Hepatocyte (in vitro differentiated cells): ENCODE data around the gene YIPF2. TPM values are rescaled to one million over a fixed set of nuclear protein-coding genes. Genes with fewer than 3 reads are reported as not detected.
A peak's percentile ranks its signal among the peaks of the same experiment; 100 is the strongest.

Experiments
- DNase-seq: peaks from one replicate; pipeline ENCODE4 v3.0.0-alpha.2; 2016; ENCODE audit warnings: low spot score
- H2AFZ ChIP-seq: fragments of 200-600 bp; sonication (generic); 2 replicates; pipeline ENCODE4 v1.6.0; 2016; ENCODE audit warnings: antibody characterized with exemption, mild to moderate bottlenecking
- H3K27ac ChIP-seq: fragments of 200-600 bp; sonication (generic); 2 replicates; pipeline ENCODE4 v1.5.1; 2016; ENCODE audit warnings: mild to moderate bottlenecking
- H3K27me3 ChIP-seq: fragments of 200-600 bp; sonication (generic); 2 replicates; pipeline ENCODE4 v1.6.1; 2016
- H3K36me3 ChIP-seq: fragments of 200-600 bp; sonication (generic); replicated peaks from 2 replicates; pipeline ENCODE4 v1.5.1; 2016; ENCODE audit warnings: low read depth; ENCODE audit not compliant: insufficient read depth
- H3K4me1 ChIP-seq: fragments of 200-600 bp; sonication (generic); 2 replicates; pipeline ENCODE4 v1.5.1; 2016; ENCODE audit warnings: mild to moderate bottlenecking, moderate library complexity; ENCODE audit not compliant: insufficient read depth
- H3K4me2 ChIP-seq: fragments of 200-600 bp; sonication (generic); 2 replicates; pipeline ENCODE4 v1.6.0; 2016
- H3K4me3 ChIP-seq: fragments of 200-600 bp; sonication (generic); 2 replicates; pipeline ENCODE4 v1.5.1; 2016; ENCODE audit warnings: mild to moderate bottlenecking
- H3K79me2 ChIP-seq: fragments of 200-600 bp; sonication (generic); 2 replicates; pipeline ENCODE4 v1.6.0; 2017; ENCODE audit warnings: mild to moderate bottlenecking
- H3K9me2 ChIP-seq: fragments of 200-600 bp; sonication (generic); replicated peaks from 2 replicates; pipeline ENCODE4 v1.6.0; 2017; ENCODE audit warnings: mild to moderate bottlenecking; ENCODE audit not compliant: insufficient read depth
- H3K9me3 ChIP-seq: fragments of 200-600 bp; sonication (generic); 2 replicates; pipeline ENCODE4 v1.5.1; 2016; ENCODE audit warnings: low read depth, mild to moderate bottlenecking
- H4K20me1 ChIP-seq: fragments of 200-600 bp; sonication (generic); 2 replicates; pipeline ENCODE4 v1.6.0; 2016; ENCODE audit warnings: mild to moderate bottlenecking; ENCODE audit not compliant: insufficient read depth, poor library complexity, severe bottlenecking
- EZH2 ChIP-seq: fragments of 200-600 bp; sonication (generic); IDR thresholded peaks from 2 replicates; pipeline ENCODE4 v1.6.1; 2016; ENCODE audit warnings: antibody characterized with exemption, mild to moderate bottlenecking, borderline replicate concordance
- EZH2phosphoT487 ChIP-seq: fragments of 200-600 bp; sonication (generic); IDR thresholded peaks from one replicate; pipeline ENCODE4 v1.6.1; 2018; ENCODE audit warnings: antibody characterized with exemption, mild to moderate bottlenecking, low read depth, moderate library complexity; ENCODE audit not compliant: unreplicated experiment, severe bottlenecking
- WGBS: methylation state at CpG from one replicate; pipeline ENCODE4 v1.1.6; 2016; ENCODE audit warnings: low lambda C conversion rate; ENCODE audit errors: missing lambda C conversion rate; 5-methylcytosine and 5-hydroxymethylcytosine counted together
- polyA plus RNA-seq: library from polyadenylated mRNA; unstranded; fragments of >200 nt; fragmentation: Nextera tagmentation; extraction: Ambion mirVana; gene quantifications from 2 replicates; pipeline ENCODE4 v1.2.1, GENCODE V29; 2016
- total RNA-seq: library from RNA; depleted of rRNA; stranded (reverse); fragments of >200 nt; gene quantifications from 2 replicates; pipeline ENCODE4 v1.2.3, GENCODE V29; 2014
- TF ChIP-seq, protein P1 (sequence below): fragments of 200-600 bp; sonication (generic); IDR thresholded peaks from 2 replicates; pipeline ENCODE4 v1.5.1; 2016; ENCODE audit warnings: antibody characterized with exemption, mild to moderate bottlenecking; ENCODE audit not compliant: poor library complexity

The YIPF2 gene
- total RNA-seq (115 and 123 TPM in 2 replicates), polyA plus RNA-seq (80.3 and 88.3 TPM in 2 replicates)

DNA sequence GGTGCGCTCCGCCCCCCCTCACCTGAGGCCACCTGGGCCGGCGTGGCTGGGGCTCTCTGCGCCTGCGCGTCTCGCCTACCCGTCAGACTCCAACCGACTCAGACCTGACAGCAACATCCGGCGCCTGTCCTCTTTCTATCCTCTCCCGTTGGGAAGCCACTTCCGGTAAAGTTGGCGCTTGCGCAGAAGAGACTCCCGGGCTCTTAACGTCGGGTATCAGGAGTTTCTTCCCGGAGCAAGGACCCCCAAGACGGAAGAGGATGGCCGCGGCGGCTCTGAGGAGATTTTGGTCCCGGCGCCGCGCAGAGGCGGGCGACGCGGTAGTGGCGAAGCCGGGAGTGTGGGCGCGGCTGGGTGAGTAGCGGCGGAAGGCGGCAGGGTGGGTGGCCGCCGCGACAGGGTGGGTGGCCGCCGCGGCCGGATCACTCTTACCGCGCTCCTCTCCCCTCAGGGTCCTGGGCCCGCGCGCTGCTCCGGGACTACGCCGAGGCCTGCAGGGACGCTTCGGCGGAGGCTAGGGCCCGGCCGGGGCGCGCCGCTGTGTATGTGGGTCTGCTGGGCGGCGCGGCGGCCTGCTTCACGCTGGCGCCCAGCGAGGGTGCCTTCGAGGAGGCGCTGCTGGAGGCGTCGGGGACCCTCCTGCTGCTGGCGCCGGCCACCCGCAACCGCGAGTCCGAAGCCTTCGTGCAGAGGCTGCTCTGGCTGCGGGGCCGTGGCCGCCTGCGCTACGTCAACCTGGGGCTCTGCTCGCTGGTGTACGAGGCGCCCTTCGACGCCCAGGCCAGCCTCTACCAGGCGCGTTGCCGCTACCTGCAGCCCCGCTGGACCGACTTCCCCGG, at the start of gene YIPF2, which contains the start of gene TIMM29:
YIPF2 (minus strand) TSS at position 77 of the 839 bp plus-strand sequence. CDS start 229 bp downstream, outside the sequence.
TIMM29 (plus strand) TSS at position 249 of the 839 bp plus-strand sequence; CDS start at position 261, 12 bp downstream.
- no peaks in the 10 kb centered on the region for H3K9me2 ChIP-seq

DNA sequence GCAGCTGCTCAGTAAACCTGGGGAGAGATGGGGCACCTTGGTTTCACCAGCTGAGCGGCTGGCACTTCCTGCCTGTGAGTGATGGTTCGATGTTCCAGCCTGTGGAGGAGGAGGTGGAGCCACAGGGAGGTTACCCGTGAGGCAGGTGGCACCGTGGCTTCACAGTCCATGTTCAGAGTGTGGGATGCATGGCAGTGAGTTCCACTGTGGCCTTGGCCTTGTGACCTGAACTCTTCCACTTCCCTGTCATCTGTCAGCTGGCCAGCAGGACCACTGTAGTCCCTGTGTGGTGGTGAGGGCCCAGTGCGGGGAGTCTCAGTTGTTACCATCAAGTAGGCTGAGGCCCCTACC, 49.3 kb upstream of the YIPF2 start:
- TF ChIP-seq EZH2 (no peak), EZH2phosphoT487 (no peak)
- TF ChIP-seq, protein P1, sequence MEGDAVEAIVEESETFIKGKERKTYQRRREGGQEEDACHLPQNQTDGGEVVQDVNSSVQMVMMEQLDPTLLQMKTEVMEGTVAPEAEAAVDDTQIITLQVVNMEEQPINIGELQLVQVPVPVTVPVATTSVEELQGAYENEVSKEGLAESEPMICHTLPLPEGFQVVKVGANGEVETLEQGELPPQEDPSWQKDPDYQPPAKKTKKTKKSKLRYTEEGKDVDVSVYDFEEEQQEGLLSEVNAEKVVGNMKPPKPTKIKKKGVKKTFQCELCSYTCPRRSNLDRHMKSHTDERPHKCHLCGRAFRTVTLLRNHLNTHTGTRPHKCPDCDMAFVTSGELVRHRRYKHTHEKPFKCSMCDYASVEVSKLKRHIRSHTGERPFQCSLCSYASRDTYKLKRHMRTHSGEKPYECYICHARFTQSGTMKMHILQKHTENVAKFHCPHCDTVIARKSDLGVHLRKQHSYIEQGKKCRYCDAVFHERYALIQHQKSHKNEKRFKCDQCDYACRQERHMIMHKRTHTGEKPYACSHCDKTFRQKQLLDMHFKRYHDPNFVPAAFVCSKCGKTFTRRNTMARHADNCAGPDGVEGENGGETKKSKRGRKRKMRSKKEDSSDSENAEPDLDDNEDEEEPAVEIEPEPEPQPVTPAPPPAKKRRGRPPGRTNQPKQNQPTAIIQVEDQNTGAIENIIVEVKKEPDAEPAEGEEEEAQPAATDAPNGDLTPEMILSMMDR: no peak
- Histone ChIP-seq H3K4me2 (no peak overlapping the region), H3K4me1 (peaks cover 22% of the 10 kb centered on the region), H3K27me3 (no peaks in the 10 kb centered on the region), H3K27ac (no peak overlapping the region), H3K9me2 (no peaks in the 10 kb centered on the region), H4K20me1 (peaks cover 55% of the 10 kb centered on the region), H3K36me3 (no peaks in the 10 kb centered on the region), H3K4me3 (no peak overlapping the region), H3K79me2 (peaks cover 96% of the 10 kb centered on the region), H2AFZ (no peak overlapping the region), H3K9me3 (no peaks in the 10 kb centered on the region)
- WGBS: 95% methylated on average over 5 of the region's 5 CpGs
- no peak for DNase-seq

More for the DNA sequence above, at the start of gene YIPF2, which contains the start of gene TIMM29:
- peak within 1 kb of the TSS; percentile 60 for H2AFZ ChIP-seq
- peak within 1 kb of the TSS; percentile 97 for H3K4me2 ChIP-seq
- H3K79me2 ChIP-seq: peaks cover 65% of the 10 kb centered on the region
- no peaks in the 10 kb centered on the region for H3K36me3 ChIP-seq
- peaks cover 4% of the 10 kb centered on the region for H4K20me1 ChIP-seq
- TF ChIP-seq, protein P1: no peak
- TF ChIP-seq EZH2phosphoT487 (no peak), EZH2 (no peak)
- no peaks in the 10 kb centered on the region for H3K9me3 ChIP-seq
- peaks cover 12% of the 10 kb centered on the region for H3K4me1 ChIP-seq
- peak; percentile 99 for DNase-seq
- WGBS: 3% methylated on average over 54 of the region's 96 CpGs
- H3K4me3 ChIP-seq: peak within 1 kb of the TSS; percentile 65
- peak within 1 kb of the TSS; percentile 76 for H3K27ac ChIP-seq
- no peaks in the 10 kb centered on the region for H3K27me3 ChIP-seq

DNA sequence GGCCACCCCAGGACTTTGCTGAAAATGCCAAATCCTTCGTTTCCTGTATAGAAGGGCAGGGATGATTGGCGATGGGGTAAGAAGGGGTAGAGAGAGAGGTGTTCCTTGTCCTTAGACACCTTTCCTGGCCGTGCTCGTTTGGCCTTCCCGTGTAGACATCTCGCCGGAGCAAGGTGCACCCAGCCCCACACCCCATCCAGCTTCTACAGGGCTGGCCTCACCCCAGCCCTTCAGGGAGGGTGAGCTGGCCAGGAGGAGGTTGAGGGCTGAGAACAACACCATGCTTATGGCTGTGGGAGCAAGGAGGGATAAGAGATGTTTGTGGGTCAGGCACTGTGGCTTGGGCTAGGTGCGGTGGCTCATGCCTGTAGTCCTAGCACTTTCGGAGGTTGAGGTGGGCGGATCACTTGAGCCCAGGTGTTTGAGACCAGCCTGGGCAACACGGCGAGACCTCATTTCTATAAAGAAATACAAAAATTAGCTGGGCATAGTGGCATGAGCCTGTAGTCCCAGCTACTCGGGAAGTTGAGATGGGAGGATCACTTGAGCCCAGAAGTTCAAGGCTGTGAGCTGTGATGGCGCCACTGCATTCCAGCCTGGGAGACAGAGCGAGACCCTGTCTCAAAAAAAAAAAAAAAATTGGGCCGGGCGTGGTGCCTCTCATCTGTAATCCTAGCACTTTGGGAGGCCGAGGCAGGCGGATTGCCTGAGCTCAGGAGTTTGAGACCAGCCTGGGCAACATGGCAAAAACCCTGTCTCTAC, 47.9 kb upstream of the YIPF2 start:
- H3K9me2 ChIP-seq: no peaks in the 10 kb centered on the region
- H3K4me3 ChIP-seq: no peak overlapping the region

More for the DNA sequence above, 47.9 kb upstream of the YIPF2 start:
- TF ChIP-seq, protein P1: no peak
- TF ChIP-seq EZH2phosphoT487 (no peak), EZH2 (no peak)
- Histone ChIP-seq H3K4me1 (peaks cover 22% of the 10 kb centered on the region), H2AFZ (no peak overlapping the region), H3K4me2 (peak overlapping the region; percentile 52), H4K20me1 (peaks cover 59% of the 10 kb centered on the region), H3K79me2 (peaks cover 96% of the 10 kb centered on the region), H3K27me3 (no peaks in the 10 kb centered on the region), H3K36me3 (no peaks in the 10 kb centered on the region), H3K9me3 (no peaks in the 10 kb centered on the region), H3K27ac (peak overlapping the region; percentile 84)
- 85% methylated on average over 19 of the region's 19 CpGs for WGBS
- DNase-seq: peak; percentile 40
